Stomach (tissue), 9 donors: Measurements from ENCODE around the gene AKAP13. TPM values are rescaled to one million over a fixed set of nuclear protein-coding genes. Genes with fewer than 3 reads are reported as not detected.
A peak's percentile ranks its signal among the peaks of the same experiment; 100 is the strongest.

ENCODE experiments used
- DNase-seq, 2 donors: peaks; one replicate each; pipeline versions ENCODE4 v3.0.0 to v3.0.0-alpha.2; 2013 to 2019
- H3K27ac ChIP-seq, 5 donors: fragments of 200-600 bp in 4 of 5; sonication (generic) in 4 of 5; one replicate each; pipeline ENCODE4 v1.5.1; 2013 to 2019; ENCODE audit warnings: mild to moderate bottlenecking in 1 of 5, moderate library complexity in 1 of 5
- H3K27me3 ChIP-seq, 3 donors: fragments of 200-600 bp; sonication (generic); one replicate each; pipeline ENCODE4 v1.5.1; 2017 to 2019; ENCODE audit warnings: mixed run types in 1 of 3
- H3K36me3 ChIP-seq, 4 donors: fragments of 200-600 bp; sonication (generic); 1 replicate in 3 of 4; 2 replicates in 1 of 4; pipeline ENCODE4 v1.5.1; 2016 to 2019
- H3K4me1 ChIP-seq, 4 donors: fragments of 200-600 bp; sonication (generic); one replicate each; pipeline ENCODE4 v1.5.1; 2016 to 2019
- H3K4me3 ChIP-seq, 4 donors: fragments of 200-600 bp; sonication (generic) in 3 of 4; one replicate each; pipeline ENCODE4 v1.5.1; 2016 to 2019; ENCODE audit warnings: mild to moderate bottlenecking in 1 of 4
- H3K9me3 ChIP-seq, 4 donors: fragments of 200-600 bp; sonication (generic); one replicate each; pipeline ENCODE4 v1.5.1; 2016 to 2019
- CTCF ChIP-seq, 7 experiments: fragments of 450-650 bp in 4 of 7; fragments of 200-600 bp in 3 of 7; sonication (generic) in 3 of 7; IDR thresholded peaks; one replicate each; pipeline ENCODE4 v1.5.1; 2016 to 2019; ENCODE audit warnings: antibody characterized with exemption in 7 of 7, control low read depth in 2 of 7, mild to moderate bottlenecking in 1 of 7
- EP300 ChIP-seq: sonication (generic); formaldehyde crosslinking; IDR thresholded peaks from one replicate; pipeline ENCODE4 v1.6.1; 2017; ENCODE audit warnings: antibody characterized with exemption
- POLR2A ChIP-seq, 4 donors: fragments of 450-650 bp; IDR thresholded peaks; one replicate each; pipeline ENCODE4 v1.6.1; 2016; ENCODE audit warnings: antibody characterized with exemption in 4 of 4, control low read depth in 2 of 4, mild to moderate bottlenecking in 1 of 4, moderate library complexity in 1 of 4
- POLR2AphosphoS5 ChIP-seq, 3 donors: sonication (generic); formaldehyde crosslinking; IDR thresholded peaks; one replicate each; pipeline ENCODE4 v1.6.1; 2016; ENCODE audit warnings: antibody characterized with exemption in 3 of 3
- WGBS, 5 donors: extraction: QIAGEN DNeasy Blood & Tissue Kit in 3 of 5; methylation state at CpG; one replicate each; pipeline versions ENCODE4 v1.1.5 to v1.1.7; 2013 to 2018; 5-methylcytosine and 5-hydroxymethylcytosine counted together
- intact Hi-C: fragments of 100-400 bp; cut with DNase I; formaldehyde crosslinking; loops from one replicate; pipeline ENCODE4 v1.15.1; 2023; ENCODE audit warnings: low total_unique reads
- polyA plus RNA-seq, 3 donors: library from polyadenylated mRNA; stranded (reverse); fragments of 200-250 nt; gene quantifications; one replicate each; pipeline ENCODE4 v1.2.3, GENCODE V29; 2013
- total RNA-seq, 5 donors: library from RNA; depleted of rRNA; stranded (reverse); fragments of >200 nt; gene quantifications; one replicate each; pipeline versions ENCODE4 v1.1.0 to v1.2.3, GENCODE V29; 2014 to 2016
- donor health status: healthy with polysubstance abuse.
- donor health status: Bipolar disorder and iron deficiency.
- donor health status: healthy.

AKAP13 gene
- total and polyA plus RNA-seq, 8 donors, result 33.1 to 395 (median 138) TPM

GRCh38 chr15:85773249-85773648 is 392.8 kb downstream of the AKAP13 start:
- no peak for TF ChIP-seq POLR2AphosphoS5 (IDR thresholded peaks at IDR 0.05)
- TF ChIP-seq EP300, result no peak
- no peak for TF ChIP-seq POLR2A (IDR thresholded peaks at IDR 0.05)
- TF ChIP-seq CTCF (IDR thresholded peaks at IDR 0.05), result no peak
- intact Hi-C loops, result no loop called here
- Histone ChIP-seq H3K27me3 (no peaks in the 10 kb centered on the region), H3K4me1 (peaks cover 11 to 32% (median 21%) of the 10 kb centered on the region in 4 donors), H3K36me3 (peaks cover 0 to 16% (median 14%) of the 10 kb centered on the region in 4 donors), H3K9me3 (no peaks in the 10 kb centered on the region), H3K4me3 (no peak overlapping the region), H3K27ac (peak overlapping the region in 3 of 5 donors; percentile 67 to 77 (median 71))
- 87 to 100% (median 92%) methylated on average over 11 to 12 of the region's 12 CpGs for WGBS, 5 donors
- DNase-seq, result no peak

- intact Hi-C loops, result no loop called here
- Histone ChIP-seq H3K9me3 (no peaks in the 10 kb centered on the region), H3K27ac (peak overlapping the region in 1 of 5 donors; percentile 77), H3K4me3 (no peak overlapping the region), H3K36me3 (peaks cover 0 to 9% (median 7%) of the 10 kb centered on the region in 4 donors), H3K27me3 (no peaks in the 10 kb centered on the region), H3K4me1 (peaks cover 11 to 37% (median 24%) of the 10 kb centered on the region in 4 donors)
- 89 to 98% (median 95%) methylated on average over 8 to 10 of the region's 10 CpGs for WGBS, 5 donors
- DNase-seq, result no peak
- TF ChIP-seq POLR2A (IDR thresholded peaks at IDR 0.05) (no peak), POLR2AphosphoS5 (IDR thresholded peaks at IDR 0.05) (no peak), CTCF (IDR thresholded peaks at IDR 0.05) (no peak), EP300 (no peak)
Observed at GRCh38 chr15:85773970-85774369, 393.6 kb downstream of the AKAP13 start.

GRCh38 chr15:85777250-85778106 is 397.1 kb downstream of the AKAP13 start:
- intact Hi-C loops, result no loop called here
- no peak for DNase-seq
- WGBS, 5 donors, result 84 to 92% (median 88%) methylated on average over 18 of the region's 18 CpGs

More at GRCh38 chr15:85777250-85778106, 397.1 kb downstream of the AKAP13 start:
- H3K36me3 ChIP-seq, result no peaks in the 10 kb centered on the region
- no peak overlapping the region for H3K4me3 ChIP-seq
- no peaks in the 10 kb centered on the region for H3K9me3 ChIP-seq
- H3K4me1 ChIP-seq, result peaks cover 9 to 24% (median 14%) of the 10 kb centered on the region in 4 donors
- H3K27me3 ChIP-seq, result no peaks in the 10 kb centered on the region
- H3K27ac ChIP-seq, result no peak overlapping the region
- TF ChIP-seq POLR2A (IDR thresholded peaks at IDR 0.05), result no peak
- TF ChIP-seq EP300, result no peak
- no peak for TF ChIP-seq CTCF (IDR thresholded peaks at IDR 0.05)
